IPS-18c (cell line): ENCODE data around the gene PCDHGC5.

Source experiments
- H3K4me3 ChIP-seq: 2 replicates; pipeline ENCODE4 v1.7.0; 2013; ENCODE audit warnings: low read depth, mild to moderate bottlenecking, low read length, moderate library complexity; ENCODE audit not compliant: insufficient read depth
- H3K9me3 ChIP-seq: one replicate; pipeline ENCODE4 v1.6.1; 2013; ENCODE audit warnings: mild to moderate bottlenecking, low read length, moderate library complexity; ENCODE audit not compliant: control insufficient read depth, insufficient read depth

The PCDHGC5 gene

GRCh38 chr5:141517880-141518617 lies 29.2 kb downstream of the PCDHGC5 start:
- Histone ChIP-seq H3K4me3 (no peak overlapping the region), H3K9me3 (no peaks in the 10 kb centered on the region)

- H3K4me3 ChIP-seq = no peak overlapping the region
- H3K9me3 ChIP-seq = no peaks in the 10 kb centered on the region
These were observed 29.7 kb downstream of the PCDHGC5 start for GRCh38 chr5:141518618-141519015.

- no peak overlapping the region for H3K4me3 ChIP-seq
These were observed 31.0 kb downstream of the PCDHGC5 start for GRCh38 chr5:141519605-141520565.

GRCh38 chr5:141521244-141521781 lies 32.4 kb downstream of the PCDHGC5 start:
- no peak overlapping the region for H3K4me3 ChIP-seq

More at GRCh38 chr5:141519605-141520565, 31.0 kb downstream of the PCDHGC5 start:
- no peaks in the 10 kb centered on the region for H3K9me3 ChIP-seq

GRCh38 chr5:141522301-141522700 lies 33.4 kb downstream of the PCDHGC5 start:
- H3K4me3 ChIP-seq = no peak overlapping the region
- no peaks in the 10 kb centered on the region for H3K9me3 ChIP-seq

More at GRCh38 chr5:141521244-141521781, 32.4 kb downstream of the PCDHGC5 start:
- H3K9me3 ChIP-seq = no peaks in the 10 kb centered on the region

- Histone ChIP-seq H3K9me3 (no peaks in the 10 kb centered on the region), H3K4me3 (no peak overlapping the region)
These were observed 35.1 kb downstream of the PCDHGC5 start for GRCh38 chr5:141523991-141524390.

- Histone ChIP-seq H3K4me3 (no peak overlapping the region), H3K9me3 (no peaks in the 10 kb centered on the region)
These were observed 36.0 kb downstream of the PCDHGC5 start for GRCh38 chr5:141524604-141525597.

- H3K9me3 ChIP-seq = no peaks in the 10 kb centered on the region
- no peak overlapping the region for H3K4me3 ChIP-seq
These were observed 36.8 kb downstream of the PCDHGC5 start for GRCh38 chr5:141525653-141526052.

- Histone ChIP-seq H3K4me3 (no peak overlapping the region), H3K9me3 (no peaks in the 10 kb centered on the region)
These were observed 38.5 kb downstream of the PCDHGC5 start for GRCh38 chr5:141527426-141527825.

- H3K4me3 ChIP-seq = no peak overlapping the region
These were observed 39.6 kb downstream of the PCDHGC5 start for GRCh38 chr5:141528291-141528984.

GRCh38 chr5:141529002-141529401 lies 40.1 kb downstream of the PCDHGC5 start:
- H3K4me3 ChIP-seq = no peak overlapping the region
- no peaks in the 10 kb centered on the region for H3K9me3 ChIP-seq

More at GRCh38 chr5:141528291-141528984, 39.6 kb downstream of the PCDHGC5 start:
- H3K9me3 ChIP-seq = no peaks in the 10 kb centered on the region

GRCh38 chr5:141529873-141530272 lies 41.0 kb downstream of the PCDHGC5 start:
- Histone ChIP-seq H3K4me3 (no peak overlapping the region), H3K9me3 (no peaks in the 10 kb centered on the region)

GRCh38 chr5:141532726-141533125 lies 43.8 kb downstream of the PCDHGC5 start:
- Histone ChIP-seq H3K4me3 (no peak overlapping the region), H3K9me3 (no peaks in the 10 kb centered on the region)

- Histone ChIP-seq H3K4me3 (no peak overlapping the region), H3K9me3 (no peaks in the 10 kb centered on the region)
These were observed 45.0 kb downstream of the PCDHGC5 start for GRCh38 chr5:141533897-141534296.

- H3K9me3 ChIP-seq = no peaks in the 10 kb centered on the region
These were observed 45.8 kb downstream of the PCDHGC5 start for GRCh38 chr5:141534492-141535213.

More at GRCh38 chr5:141534492-141535213, 45.8 kb downstream of the PCDHGC5 start:
- no peak overlapping the region for H3K4me3 ChIP-seq
